ENCODE data around the gene SCARB1.
A peak's percentile ranks its signal among the peaks of the same experiment; 100 is the strongest.

SCARB1 gene

GRCh38 chr12:124749725-124750124 is 113.9 kb downstream of the SCARB1 start:
- Histone ChIP-seq H3K27me3 (ENCODE audit: insufficient read depth, poor library complexity, severe bottlenecking) (no peaks in the 10 kb centered on the region), H3K4me3 (replicated peaks; ENCODE audit: insufficient read depth, low read length) (no peak overlapping the region), H3K27ac (replicated peaks) (no peak overlapping the region)
- no peak for DNase-seq (ENCODE audit: low read depth in 1 of 2, low spot score in 1 of 2)
- no peak for TF ChIP-seq CTCF (IDR thresholded peaks at IDR 0.05; ENCODE audit: insufficient read depth, low read length)

DNA sequence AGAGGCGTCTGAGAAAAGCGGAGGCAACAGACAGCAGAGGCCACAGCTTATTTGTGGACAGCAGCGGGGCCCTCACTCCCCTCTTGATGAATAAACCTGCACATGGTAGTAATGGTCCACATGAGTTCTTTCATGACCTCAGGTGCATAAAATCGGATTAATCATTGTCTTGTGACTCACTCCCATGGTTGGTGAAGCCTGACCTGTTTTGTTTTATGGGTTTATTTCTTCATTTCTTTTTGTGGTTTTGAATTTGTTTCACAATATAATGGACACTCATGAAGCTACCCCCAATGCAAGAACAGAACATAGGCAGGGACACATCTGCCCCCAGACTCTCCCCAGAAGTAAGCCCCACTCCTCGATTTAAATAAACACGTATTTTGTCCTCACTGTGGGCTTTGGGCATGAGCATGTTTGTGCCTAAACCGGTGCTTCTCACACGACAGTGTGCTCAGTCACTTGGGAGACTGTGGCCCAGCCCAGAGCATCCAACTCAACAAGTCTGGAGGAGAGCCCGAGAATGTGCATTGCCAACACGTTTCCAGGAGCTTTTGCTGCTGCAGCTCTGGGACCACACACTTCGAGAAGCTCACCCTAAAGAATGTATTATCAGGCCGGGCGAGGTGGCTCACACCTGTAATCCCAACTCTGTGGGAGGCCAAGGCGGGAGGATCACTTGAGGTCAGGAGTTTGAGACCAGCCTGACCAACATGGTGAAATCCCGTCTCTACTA is 116.1 kb downstream of the SCARB1 start:
- Histone ChIP-seq H3K27me3 (ENCODE audit: insufficient read depth, poor library complexity, severe bottlenecking) (no peaks in the 10 kb centered on the region), H3K27ac (replicated peaks) (no peak overlapping the region), H3K4me3 (replicated peaks; ENCODE audit: insufficient read depth, low read length) (no peak overlapping the region)
- TF ChIP-seq SPI1 (IDR thresholded peaks at IDR 0.05; ENCODE audit: borderline replicate concordance, low read depth) (no peak), POLR2AphosphoS5 (IDR thresholded peaks at IDR 0.05; ENCODE audit: low read depth) (no peak), CTCF (IDR thresholded peaks at IDR 0.05; ENCODE audit: insufficient read depth, low read length) (no peak)
- TF ChIP-seq, protein P1, sequence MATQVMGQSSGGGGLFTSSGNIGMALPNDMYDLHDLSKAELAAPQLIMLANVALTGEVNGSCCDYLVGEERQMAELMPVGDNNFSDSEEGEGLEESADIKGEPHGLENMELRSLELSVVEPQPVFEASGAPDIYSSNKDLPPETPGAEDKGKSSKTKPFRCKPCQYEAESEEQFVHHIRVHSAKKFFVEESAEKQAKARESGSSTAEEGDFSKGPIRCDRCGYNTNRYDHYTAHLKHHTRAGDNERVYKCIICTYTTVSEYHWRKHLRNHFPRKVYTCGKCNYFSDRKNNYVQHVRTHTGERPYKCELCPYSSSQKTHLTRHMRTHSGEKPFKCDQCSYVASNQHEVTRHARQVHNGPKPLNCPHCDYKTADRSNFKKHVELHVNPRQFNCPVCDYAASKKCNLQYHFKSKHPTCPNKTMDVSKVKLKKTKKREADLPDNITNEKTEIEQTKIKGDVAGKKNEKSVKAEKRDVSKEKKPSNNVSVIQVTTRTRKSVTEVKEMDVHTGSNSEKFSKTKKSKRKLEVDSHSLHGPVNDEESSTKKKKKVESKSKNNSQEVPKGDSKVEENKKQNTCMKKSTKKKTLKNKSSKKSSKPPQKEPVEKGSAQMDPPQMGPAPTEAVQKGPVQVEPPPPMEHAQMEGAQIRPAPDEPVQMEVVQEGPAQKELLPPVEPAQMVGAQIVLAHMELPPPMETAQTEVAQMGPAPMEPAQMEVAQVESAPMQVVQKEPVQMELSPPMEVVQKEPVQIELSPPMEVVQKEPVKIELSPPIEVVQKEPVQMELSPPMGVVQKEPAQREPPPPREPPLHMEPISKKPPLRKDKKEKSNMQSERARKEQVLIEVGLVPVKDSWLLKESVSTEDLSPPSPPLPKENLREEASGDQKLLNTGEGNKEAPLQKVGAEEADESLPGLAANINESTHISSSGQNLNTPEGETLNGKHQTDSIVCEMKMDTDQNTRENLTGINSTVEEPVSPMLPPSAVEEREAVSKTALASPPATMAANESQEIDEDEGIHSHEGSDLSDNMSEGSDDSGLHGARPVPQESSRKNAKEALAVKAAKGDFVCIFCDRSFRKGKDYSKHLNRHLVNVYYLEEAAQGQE (IDR thresholded peaks at IDR 0.05; ENCODE audit: insufficient replicate concordance, low read depth), result no peak
- no peak for DNase-seq (ENCODE audit: low read depth in 1 of 2, low spot score in 1 of 2)

DNA sequence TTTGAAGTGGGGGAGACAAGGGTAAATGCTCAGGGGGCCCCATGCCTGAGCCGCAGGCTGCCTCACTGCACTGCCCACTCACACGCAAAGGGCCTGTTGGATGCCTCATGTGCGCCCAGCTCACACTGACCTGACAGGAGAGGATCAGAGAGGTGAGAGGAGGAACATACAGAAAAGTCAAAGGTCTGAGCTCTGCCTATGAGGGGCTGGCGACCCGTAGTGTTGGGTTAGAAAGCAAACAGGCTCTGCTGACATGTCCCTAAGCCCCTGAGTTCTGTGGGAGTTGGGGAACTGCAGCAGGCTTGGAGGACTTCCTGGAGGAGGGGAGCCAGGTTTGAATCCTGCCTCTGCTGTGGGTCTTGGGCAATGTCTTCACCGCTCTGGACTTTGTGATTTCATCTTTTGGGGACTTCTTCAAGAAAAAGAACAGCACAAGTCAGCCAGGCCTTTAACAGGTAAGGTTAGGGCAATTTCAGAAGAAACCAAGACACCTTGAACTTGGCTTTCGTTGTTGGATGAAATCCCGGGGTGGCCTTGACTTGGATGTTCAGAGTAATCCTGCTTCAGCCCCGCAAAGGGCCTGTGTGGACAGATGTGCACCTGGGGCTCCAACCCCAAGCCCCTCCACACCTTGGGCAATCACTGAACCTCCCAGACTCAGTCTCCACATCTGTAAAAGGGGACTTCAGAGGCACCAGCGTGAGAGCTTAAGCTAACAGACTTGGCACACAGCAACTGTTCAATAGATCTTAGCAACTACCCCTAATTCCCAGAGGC is 116.8 kb downstream of the SCARB1 start:
- H3K27ac ChIP-seq (replicated peaks), result no peak overlapping the region
- no peak for TF ChIP-seq POLR2AphosphoS5 (IDR thresholded peaks at IDR 0.05; ENCODE audit: low read depth)

GRCh38 chr12:124745891-124746570 is 117.6 kb downstream of the SCARB1 start:
- H3K27me3 ChIP-seq (ENCODE audit: insufficient read depth, poor library complexity, severe bottlenecking), result no peaks in the 10 kb centered on the region

More for the DNA sequence above, 116.8 kb downstream of the SCARB1 start:
- no peaks in the 10 kb centered on the region for H3K27me3 ChIP-seq (ENCODE audit: insufficient read depth, poor library complexity, severe bottlenecking)
- H3K4me3 ChIP-seq (replicated peaks; ENCODE audit: insufficient read depth, low read length), result no peak overlapping the region
- DNase-seq (ENCODE audit: low read depth in 1 of 2, low spot score in 1 of 2), result no peak

More at GRCh38 chr12:124745891-124746570, 117.6 kb downstream of the SCARB1 start:
- Histone ChIP-seq H3K27ac (replicated peaks) (no peak overlapping the region), H3K4me3 (replicated peaks; ENCODE audit: insufficient read depth, low read length) (no peak overlapping the region)
- peak in 1 of 2 experiments; percentile 57 for DNase-seq (ENCODE audit: low read depth in 1 of 2, low spot score in 1 of 2)
- no peak for TF ChIP-seq POLR2AphosphoS5 (IDR thresholded peaks at IDR 0.05; ENCODE audit: low read depth)
- TF ChIP-seq, protein P1 (IDR thresholded peaks at IDR 0.05; ENCODE audit: insufficient replicate concordance, low read depth), result no peak
- TF ChIP-seq SPI1 (IDR thresholded peaks at IDR 0.05; ENCODE audit: borderline replicate concordance, low read depth), result no peak
- TF ChIP-seq CTCF (IDR thresholded peaks at IDR 0.05; ENCODE audit: insufficient read depth, low read length), result no peak
- TF ChIP-seq GABPA (IDR thresholded peaks at IDR 0.05; ENCODE audit: low read depth), result no peak

Data from HL-60 (cell line).